BLaER1 (cell line): Measurements from ENCODE around the gene SLC37A4.

Source experiments
- H3K27ac ChIP-seq: shearing (Covaris generic); formaldehyde crosslinking; 2 replicates; pipeline ENCODE4 v1.8.1; 2022
- H3K27me3 ChIP-seq: shearing (Covaris generic); formaldehyde crosslinking; 2 replicates; pipeline ENCODE4 v1.8.1; 2022
- H3K36me3 ChIP-seq: shearing (Covaris generic); formaldehyde crosslinking; 2 replicates; pipeline ENCODE4 v1.8.1; 2022
- H3K4me1 ChIP-seq: shearing (Covaris generic); formaldehyde crosslinking; 2 replicates; pipeline ENCODE4 v1.8.1; 2022
- H3K4me2 ChIP-seq: shearing (Covaris generic); formaldehyde crosslinking; 2 replicates; pipeline ENCODE4 v1.8.1; 2022
- H3K4me3 ChIP-seq: shearing (Covaris generic); formaldehyde crosslinking; 2 replicates; pipeline ENCODE4 v1.8.1; 2022
- H3K9ac ChIP-seq: shearing (Covaris generic); formaldehyde crosslinking; 2 replicates; pipeline ENCODE4 v1.8.1; 2022
- H3K9me3 ChIP-seq: shearing (Covaris generic); formaldehyde crosslinking; 2 replicates; pipeline ENCODE4 v1.8.1; 2022
- H4K20me1 ChIP-seq: shearing (Covaris generic); formaldehyde crosslinking; 2 replicates; pipeline ENCODE4 v1.8.1; 2022
- Cebpa-rat ChIP-seq: shearing (Covaris generic); IDR thresholded peaks from 2 replicates; pipeline ENCODE4 v1.8.1; 2022

The SLC37A4 gene

GRCh38 chr11:119028346-119029068 lies 2.2 kb downstream of the SLC37A4 start:
- no peak overlapping the region for H3K27ac ChIP-seq
- peaks cover 55% of the 10 kb centered on the region for H3K36me3 ChIP-seq
- H3K27me3 ChIP-seq = no peaks in the 10 kb centered on the region
- TF ChIP-seq Cebpa-rat = no peak
- no peak overlapping the region for H3K4me3 ChIP-seq
- H3K9me3 ChIP-seq = no peaks in the 10 kb centered on the region
- H3K4me1 ChIP-seq = peaks cover 28% of the 10 kb centered on the region
- peak overlapping the region; percentile 79; the same call in 1 of the 2 replicates for H3K9ac ChIP-seq
- no peaks in the 10 kb centered on the region for H4K20me1 ChIP-seq
- H3K4me2 ChIP-seq = peak overlapping the region; percentile 98

DNA sequence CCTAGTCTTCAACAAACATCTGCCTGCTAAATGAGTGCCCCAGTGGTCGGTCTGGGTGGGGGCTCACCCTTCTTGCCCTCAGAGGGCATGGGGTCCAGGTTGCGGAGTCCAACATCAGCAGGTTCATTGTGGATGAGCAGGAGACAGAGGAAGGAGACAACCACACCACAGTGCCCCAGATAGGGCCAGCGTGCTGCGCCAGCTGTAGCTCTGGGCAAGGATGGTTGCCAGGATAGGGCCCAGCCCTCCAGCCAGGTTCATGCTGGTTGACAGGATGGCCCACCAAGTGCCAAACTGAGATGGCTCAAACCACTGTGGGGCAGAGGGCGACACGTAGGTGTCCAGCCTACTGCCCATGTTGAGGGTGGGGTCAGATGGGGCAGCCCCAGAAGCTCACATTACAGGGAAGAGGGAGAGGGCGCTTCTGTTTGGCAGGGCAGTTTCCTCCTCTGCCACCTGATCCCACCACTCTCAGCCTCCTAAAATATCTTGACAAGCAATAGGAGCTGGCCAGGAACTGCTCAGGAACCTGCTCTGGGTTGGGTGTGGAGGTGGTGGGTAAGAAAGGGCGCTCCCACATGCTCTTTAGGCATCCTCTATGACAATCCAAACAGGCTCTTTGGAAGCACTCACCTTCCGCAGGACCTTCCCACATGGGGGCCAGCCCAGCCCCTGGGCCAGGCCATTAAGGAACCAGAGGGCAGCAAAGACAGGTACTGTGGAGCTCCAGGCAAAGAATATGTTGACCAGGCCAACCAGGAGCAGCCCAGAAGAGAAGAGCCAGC lies 2.9 kb downstream of the SLC37A4 start:
- Histone ChIP-seq H3K27me3 (no peaks in the 10 kb centered on the region), H3K9ac (no peak overlapping the region), H3K36me3 (peaks cover 62% of the 10 kb centered on the region), H4K20me1 (no peaks in the 10 kb centered on the region), H3K9me3 (no peaks in the 10 kb centered on the region), H3K4me1 (peaks cover 24% of the 10 kb centered on the region), H3K4me3 (no peak overlapping the region), H3K4me2 (0 out of 2 replicates have a peak overlapping the region, but pooled peaks have one; percentile 98), H3K27ac (no peak overlapping the region)
- no peak for TF ChIP-seq Cebpa-rat

DNA sequence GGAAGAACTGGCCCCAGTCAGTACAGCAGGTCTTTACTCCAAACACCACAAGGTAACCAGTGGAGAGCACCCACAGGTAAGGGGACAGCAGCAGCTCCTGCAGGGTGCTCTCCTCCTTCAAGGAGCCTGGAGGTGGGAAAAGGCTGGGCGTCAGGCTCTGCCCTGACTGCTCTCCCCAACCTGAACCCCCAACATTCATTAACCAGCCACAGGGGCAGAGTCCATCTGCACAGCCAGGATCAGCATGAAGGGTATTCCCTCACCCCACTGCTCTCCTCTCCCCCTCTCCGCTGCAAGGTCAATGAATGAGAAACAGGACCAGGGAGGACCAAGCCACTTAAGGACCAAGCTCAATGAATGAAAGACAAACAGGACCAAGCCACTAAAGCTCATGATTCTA lies 3.7 kb downstream of the SLC37A4 start:
- no peak overlapping the region for H3K4me3 ChIP-seq
- no peak overlapping the region for H3K4me2 ChIP-seq
- H3K9ac ChIP-seq = no peak overlapping the region
- no peaks in the 10 kb centered on the region for H3K9me3 ChIP-seq
- H3K4me1 ChIP-seq = peaks cover 24% of the 10 kb centered on the region
- no peak overlapping the region for H3K27ac ChIP-seq
- peaks cover 70% of the 10 kb centered on the region for H3K36me3 ChIP-seq
- no peak for TF ChIP-seq Cebpa-rat
- H3K27me3 ChIP-seq = no peaks in the 10 kb centered on the region
- H4K20me1 ChIP-seq = peaks cover 4% of the 10 kb centered on the region; the same call in 1 of the 2 replicates

DNA sequence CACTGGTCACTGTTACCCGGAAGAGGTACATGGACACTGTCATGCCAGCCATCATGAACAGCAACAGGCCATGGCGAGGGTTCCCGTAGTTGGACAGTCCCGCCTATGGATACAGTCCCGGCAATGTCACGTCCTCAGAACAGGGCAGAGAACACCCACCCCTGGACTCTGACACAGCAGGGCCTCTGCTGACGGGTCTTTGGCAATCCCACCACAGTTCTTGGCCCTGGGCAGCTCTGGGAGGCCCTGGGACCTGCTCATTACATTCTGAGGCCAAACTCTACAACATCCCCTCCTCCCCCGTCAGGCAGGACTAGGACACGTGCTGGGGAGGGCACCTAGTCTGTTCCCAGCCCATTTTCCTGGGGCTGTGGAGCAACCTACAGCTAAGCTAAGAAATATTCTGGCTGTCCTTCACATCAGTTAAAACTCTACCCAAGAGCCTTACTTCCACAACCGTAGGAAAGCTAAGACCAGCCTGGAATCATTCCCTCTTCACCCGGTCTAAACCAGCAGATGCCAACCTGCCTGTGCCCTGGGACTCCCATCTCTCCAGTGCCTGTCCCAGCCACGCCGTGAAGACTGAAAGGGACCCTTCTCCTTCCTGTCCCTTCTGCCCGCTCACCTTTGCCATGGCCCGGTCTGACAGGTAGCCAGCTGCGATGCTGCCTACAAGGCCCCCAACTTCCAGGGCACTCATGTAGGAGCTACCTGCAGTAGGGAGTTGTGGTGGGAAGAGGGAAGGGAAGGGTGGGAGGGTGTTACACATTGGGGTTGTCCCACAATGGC lies 4.5 kb downstream of the SLC37A4 start:
- H4K20me1 ChIP-seq = peaks cover 12% of the 10 kb centered on the region; the same call in 1 of the 2 replicates
- TF ChIP-seq Cebpa-rat = no peak
- peaks cover 78% of the 10 kb centered on the region for H3K36me3 ChIP-seq
- H3K4me2 ChIP-seq = no peak overlapping the region
- no peak overlapping the region for H3K4me3 ChIP-seq
- H3K27me3 ChIP-seq = no peaks in the 10 kb centered on the region
- no peaks in the 10 kb centered on the region for H3K9me3 ChIP-seq
- peaks cover 31% of the 10 kb centered on the region for H3K4me1 ChIP-seq
- no peak overlapping the region for H3K27ac ChIP-seq
- no peak overlapping the region for H3K9ac ChIP-seq

GRCh38 chr11:119025541-119025940 lies 5.1 kb downstream of the SLC37A4 start:
- TF ChIP-seq Cebpa-rat = no peak
- H4K20me1 ChIP-seq = peaks cover 18% of the 10 kb centered on the region; the same call in 1 of the 2 replicates
- H3K9me3 ChIP-seq = no peaks in the 10 kb centered on the region
- peaks cover 82% of the 10 kb centered on the region for H3K36me3 ChIP-seq
- no peak overlapping the region for H3K27ac ChIP-seq
- no peak overlapping the region for H3K4me3 ChIP-seq
- no peak overlapping the region for H3K9ac ChIP-seq
- H3K4me1 ChIP-seq = peaks cover 37% of the 10 kb centered on the region
- H3K27me3 ChIP-seq = no peaks in the 10 kb centered on the region
- H3K4me2 ChIP-seq = no peak overlapping the region

DNA sequence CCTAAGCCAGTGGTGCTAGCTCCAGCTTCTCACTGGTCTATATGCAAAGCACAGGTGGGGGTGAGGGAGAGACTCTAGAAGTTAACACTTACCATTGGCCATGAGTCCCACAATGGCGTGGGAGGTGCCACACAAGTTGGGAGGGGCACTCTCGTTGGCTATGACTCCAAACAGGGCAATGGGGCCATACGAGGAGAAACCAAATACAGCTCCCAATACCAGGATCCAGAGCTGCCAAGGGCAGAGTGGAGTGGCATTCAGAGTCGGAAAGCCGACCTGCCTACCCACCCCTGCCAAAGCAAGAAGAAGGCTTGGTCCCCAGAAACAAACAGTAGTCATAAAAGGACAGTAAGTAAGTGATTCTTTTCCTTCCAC lies 5.6 kb downstream of the SLC37A4 start:
- no peak for TF ChIP-seq Cebpa-rat
- Histone ChIP-seq H3K27me3 (no peaks in the 10 kb centered on the region), H3K9me3 (no peaks in the 10 kb centered on the region), H3K4me3 (no peak overlapping the region), H3K4me2 (no peak overlapping the region), H3K27ac (no peak overlapping the region), H3K4me1 (peaks cover 41% of the 10 kb centered on the region), H4K20me1 (peaks cover 22% of the 10 kb centered on the region), H3K9ac (0 out of 2 replicates have a peak overlapping the region, but pooled peaks have one; percentile 41), H3K36me3 (peaks cover 82% of the 10 kb centered on the region)

DNA sequence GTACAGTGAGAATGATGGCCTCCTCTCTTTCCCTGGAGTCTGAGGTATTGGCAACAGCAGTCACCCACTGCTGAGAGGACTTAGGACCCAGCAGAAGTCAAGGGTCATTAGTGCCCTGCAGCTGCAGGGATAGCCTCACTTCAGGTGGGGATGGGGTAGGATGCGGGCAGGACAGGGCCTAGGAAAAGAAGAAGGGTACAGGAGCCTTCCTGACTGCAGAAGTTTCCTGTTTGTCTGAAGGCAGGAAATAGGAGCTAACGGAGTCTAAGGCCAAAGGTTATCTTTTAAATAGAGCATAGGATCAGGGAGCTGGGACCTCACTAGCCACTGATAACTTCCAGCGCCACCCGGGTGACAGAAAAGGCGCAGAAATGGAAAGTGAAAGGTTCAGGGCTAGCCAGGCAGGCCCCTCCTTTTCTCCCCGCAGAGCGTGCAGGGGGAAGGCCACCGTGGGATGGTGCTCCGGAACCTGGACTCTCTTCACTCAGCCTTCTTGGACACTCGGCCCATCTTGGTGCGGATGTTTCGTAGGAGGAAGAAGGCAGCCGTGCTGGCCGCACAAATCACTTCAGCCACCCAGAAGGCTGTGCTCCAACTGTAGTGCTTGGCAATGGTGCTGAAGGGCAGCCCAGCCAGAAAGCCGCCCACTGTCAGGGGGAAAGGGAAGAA lies 6.1 kb downstream of the SLC37A4 start:
- TF ChIP-seq Cebpa-rat = no peak
- no peaks in the 10 kb centered on the region for H3K27me3 ChIP-seq
- H3K36me3 ChIP-seq = peaks cover 82% of the 10 kb centered on the region
- H3K4me1 ChIP-seq = peaks cover 41% of the 10 kb centered on the region
- H4K20me1 ChIP-seq = peaks cover 27% of the 10 kb centered on the region
- H3K9ac ChIP-seq = peak overlapping the region; percentile 41; the same call in 1 of the 2 replicates
- no peak overlapping the region for H3K4me2 ChIP-seq
- H3K27ac ChIP-seq = 0 out of 2 replicates have a peak overlapping the region, but pooled peaks have one; percentile 22
- H3K9me3 ChIP-seq = no peaks in the 10 kb centered on the region
- no peak overlapping the region for H3K4me3 ChIP-seq

DNA sequence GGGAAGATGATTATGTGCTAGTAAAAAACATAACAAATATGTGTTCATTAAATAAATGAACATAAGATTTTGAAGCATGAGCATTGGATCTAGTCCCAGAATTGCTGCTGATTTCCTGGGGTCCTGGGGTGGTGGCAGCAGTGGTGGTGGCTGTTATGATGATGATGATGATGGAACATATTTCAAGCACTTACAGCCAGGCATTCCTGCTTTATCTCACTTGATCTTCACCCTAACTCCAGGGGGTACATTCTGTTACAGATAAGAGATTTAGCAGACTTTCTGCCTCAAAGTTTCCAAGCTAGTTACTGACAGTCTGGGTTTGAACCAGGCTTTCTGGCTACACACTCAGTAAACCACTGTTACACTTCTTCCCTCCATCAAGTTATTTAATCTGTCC lies 6.9 kb downstream of the SLC37A4 start:
- no peak for TF ChIP-seq Cebpa-rat
- Histone ChIP-seq H3K4me2 (no peak overlapping the region), H3K4me1 (peaks cover 34% of the 10 kb centered on the region), H3K4me3 (no peak overlapping the region), H3K9ac (0 out of 2 replicates have a peak overlapping the region, but pooled peaks have one; percentile 41), H3K36me3 (peaks cover 79% of the 10 kb centered on the region), H3K9me3 (no peaks in the 10 kb centered on the region), H4K20me1 (peaks cover 36% of the 10 kb centered on the region), H3K27ac (no peak overlapping the region), H3K27me3 (no peaks in the 10 kb centered on the region)

DNA sequence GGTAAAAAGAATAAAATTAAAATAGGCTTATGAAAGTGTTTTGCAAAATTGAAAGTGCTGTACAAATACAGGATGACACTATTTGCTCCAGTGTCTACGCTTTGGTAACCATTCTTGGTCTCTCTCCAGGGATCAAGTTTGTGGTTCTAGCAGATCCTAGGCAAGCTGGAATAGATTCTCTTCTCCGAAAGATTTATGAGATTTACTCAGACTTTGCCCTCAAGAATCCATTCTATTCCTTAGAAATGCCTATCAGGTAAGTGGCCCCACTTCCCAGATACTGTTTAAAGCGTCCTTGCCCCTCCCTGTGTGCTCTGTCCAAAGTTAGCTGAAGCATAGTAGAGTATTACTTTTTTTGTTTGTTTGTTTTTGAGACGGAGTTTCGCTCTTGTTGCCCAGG lies 9.0 kb downstream of the SLC37A4 start:
- H3K27ac ChIP-seq = no peak overlapping the region
- no peaks in the 10 kb centered on the region for H3K9me3 ChIP-seq
- H3K4me2 ChIP-seq = peak overlapping the region; percentile 2; the same call in 1 of the 2 replicates
- peaks cover 44% of the 10 kb centered on the region for H4K20me1 ChIP-seq
- no peak overlapping the region for H3K4me3 ChIP-seq
- H3K9ac ChIP-seq = no peak overlapping the region
- peaks cover 35% of the 10 kb centered on the region for H3K4me1 ChIP-seq
- TF ChIP-seq Cebpa-rat = no peak
- H3K36me3 ChIP-seq = peaks cover 65% of the 10 kb centered on the region
- no peaks in the 10 kb centered on the region for H3K27me3 ChIP-seq
